A549 (cell line): ENCODE measurements around the gene DLGAP5. TPM values are rescaled to one million over a fixed set of nuclear protein-coding genes. Genes with fewer than 3 reads are reported as not detected.

Experiments
- ATAC-seq, 2 experiments: fragments of 200-7000 bp in 1 of 2; fragments of >200 bp in 1 of 2; cut with Nextera tagmentation in 1 of 2; cut with Tn5 transposase in 1 of 2; 3 replicates each; pipeline versions ENCODE4 v1.8.0 to v1.9.1; 2018 to 2020; ENCODE audit warnings: mild to moderate bottlenecking in 1 of 2, moderate library complexity in 1 of 2
- CTCF ChIA-PET: fragments of 300-600 bp; sonication (Branson Sonifier 250); formaldehyde crosslinking; extraction: SDS; loops from one replicate; lab custom pipeline; 2021; ENCODE audit warnings: antibody characterized with exemption, inconsistent platforms; lab: Yijun Ruan, JAX
- POLR2A ChIA-PET: fragments of 350-600 bp; formaldehyde crosslinking; extraction: SDS; loops from one replicate; lab custom pipeline; 2021; ENCODE audit warnings: antibody characterized with exemption, inconsistent platforms; lab: Yijun Ruan, JAX
- DNase-seq, 2 experiments: peaks; one replicate each; pipeline versions ENCODE4 v3.0.0 to v3.0.0-alpha.2; 2011 to 2016; ENCODE audit warnings: low read depth in 1 of 2, low spot score in 1 of 2
- FAIRE-seq: peaks from 2 replicates; lab custom pipeline; 2011; peaks lifted over from hg19 to GRCh38; lab: Jason Lieb, UNC
- H3K27ac ChIP-seq, 2 experiments: fragments of >200 bp; sonication (Bioruptor Twin); formaldehyde crosslinking; 3 replicates each; pipeline ENCODE4 v1.5.1; 2016 to 2017
- H3K4me1 ChIP-seq: fragments of >200 bp; sonication (Bioruptor Twin); formaldehyde crosslinking; 3 replicates; pipeline ENCODE4 v1.6.1; 2016
- H3K4me2 ChIP-seq: fragments of >200 bp; sonication (Bioruptor Twin); formaldehyde crosslinking; 3 replicates; pipeline ENCODE4 v1.6.1; 2016
- H3K4me3 ChIP-seq: fragments of >200 bp; sonication (Bioruptor Twin); formaldehyde crosslinking; 3 replicates; pipeline ENCODE4 v1.5.1; 2016
- H3K9me3 ChIP-seq: fragments of >200 bp; sonication (Bioruptor Twin); formaldehyde crosslinking; 3 replicates; pipeline ENCODE4 v1.6.1; 2016
- CBX2 ChIP-seq: fragments of 200-600 bp; sonication (generic); IDR thresholded peaks from 2 replicates; pipeline ENCODE4 v1.6.1; 2016; ENCODE audit warnings: low read depth, mild to moderate bottlenecking, borderline replicate concordance
- CTCF ChIP-seq: fragments of >200 bp; sonication (Bioruptor Twin); formaldehyde crosslinking; IDR thresholded peaks from 3 replicates; pipeline ENCODE4 v1.5.1; 2016
- EP300 ChIP-seq, 2 experiments: fragments of >200 bp; sonication (Bioruptor Twin); formaldehyde crosslinking; IDR thresholded peaks; 2 replicates in 1 of 2; 3 replicates in 1 of 2; pipeline ENCODE4 v1.6.1; 2016 to 2017
- FOSB ChIP-seq: fragments of 250-450 bp; sonication (Bioruptor Pico); IDR thresholded peaks from 2 replicates; pipeline ENCODE4 v1.5.0; 2020; ENCODE audit warnings: mild to moderate bottlenecking, moderate library complexity
- HMGXB4 ChIP-seq: fragments of 250-450 bp; sonication (Bioruptor Pico); IDR thresholded peaks from 2 replicates; pipeline ENCODE4 v1.5.0; 2021; ENCODE audit warnings: mild to moderate bottlenecking, moderate library complexity, borderline replicate concordance
- HOXA7 ChIP-seq: fragments of 250-450 bp; sonication (Bioruptor Pico); IDR thresholded peaks from 2 replicates; pipeline ENCODE4 v1.5.0; 2020; ENCODE audit warnings: mild to moderate bottlenecking, moderate library complexity
- HOXB13 ChIP-seq: fragments of 250-450 bp; sonication (Bioruptor Pico); IDR thresholded peaks from 2 replicates; pipeline ENCODE4 v1.5.0; 2020; ENCODE audit warnings: low read depth, mild to moderate bottlenecking, moderate library complexity
- JUN ChIP-seq, 2 experiments: fragments of >200 bp; sonication (Bioruptor Twin); formaldehyde crosslinking; IDR thresholded peaks; 2 replicates in 1 of 2; 3 replicates in 1 of 2; pipeline ENCODE4 v1.6.1; 2016 to 2017
- MAZ ChIP-seq: fragments of 150-350 bp; IDR thresholded peaks from 2 replicates; pipeline ENCODE4 v1.6.1; 2014; ENCODE audit warnings: antibody characterized with exemption, low read depth, low read length, borderline replicate concordance
- MYC ChIP-seq: IDR thresholded peaks from 2 replicates; pipeline ENCODE4 v1.6.1; 2012; ENCODE audit warnings: mild to moderate bottlenecking, inconsistent platforms, low read length, improper control_type of control experiment, borderline replicate concordance
- POLR2AphosphoS2 ChIP-seq: conservative IDR thresholded peaks from 2 replicates; pipeline ENCODE4 v1.6.1; 2012; ENCODE audit warnings: low read length, improper control_type of control experiment, inconsistent platforms
- RARB ChIP-seq: fragments of 250-450 bp; sonication (Bioruptor Pico); IDR thresholded peaks from 2 replicates; pipeline ENCODE4 v1.8.0; 2021; ENCODE audit warnings: mild to moderate bottlenecking, moderate library complexity
- RFX5 ChIP-seq: fragments of 450-650 bp; IDR thresholded peaks from 2 replicates; pipeline ENCODE4 v1.7.1; 2014; ENCODE audit warnings: antibody characterized with exemption, mild to moderate bottlenecking, moderate library complexity
- SMC3 ChIP-seq: fragments of >200 bp; sonication (Bioruptor Twin); formaldehyde crosslinking; IDR thresholded peaks from 3 replicates; pipeline ENCODE4 v1.6.1; 2018; ENCODE audit warnings: inconsistent platforms
- TP53 ChIP-seq: fragments of 250-450 bp; sonication (Bioruptor Pico); IDR thresholded peaks from 2 replicates; pipeline ENCODE4 v1.5.0; 2021; ENCODE audit warnings: mild to moderate bottlenecking, moderate library complexity
- ZSCAN20 ChIP-seq: fragments of 250-450 bp; sonication (Bioruptor Pico); IDR thresholded peaks from 2 replicates; pipeline ENCODE4 v1.8.0; 2022; ENCODE audit warnings: mild to moderate bottlenecking, moderate library complexity
- WGBS: methylation state at CpG from one replicate; pipeline ENCODE4 v1.1.6; 2017; ENCODE audit errors: missing lambda C conversion rate; 5-methylcytosine and 5-hydroxymethylcytosine counted together
- polyA plus RNA-seq, 4 experiments: library from polyadenylated mRNA; depleted of rRNA in 3 of 4; stranded (reverse); fragments of >200 nt; fragmentation: RNase III in 1 of 4; extraction: RNeasy Plus Mini Kit Qiagen cat#74134 plus additional on column Dnase treatment in 1 of 4; gene quantifications; 2 replicates in 3 of 4; 3 replicates in 1 of 4; pipeline ENCODE4 v1.2.3, GENCODE V29; 2011 to 2017
- TF ChIP-seq, protein P1 (sequence below): fragments of 200-600 bp; sonication (generic); IDR thresholded peaks from 2 replicates; pipeline ENCODE4 v1.6.1; 2016; ENCODE audit warnings: antibody characterized with exemption, mild to moderate bottlenecking, moderate library complexity
- TF ChIP-seq, protein P2 (sequence below): IDR thresholded peaks from 2 replicates; pipeline ENCODE4 v1.6.1; 2012

DLGAP5 gene
- polyA plus RNA-seq, 2 of the 4 experiments (the other 2 are of a cell fraction), result 46.1 to 46.6 TPM

DNA sequence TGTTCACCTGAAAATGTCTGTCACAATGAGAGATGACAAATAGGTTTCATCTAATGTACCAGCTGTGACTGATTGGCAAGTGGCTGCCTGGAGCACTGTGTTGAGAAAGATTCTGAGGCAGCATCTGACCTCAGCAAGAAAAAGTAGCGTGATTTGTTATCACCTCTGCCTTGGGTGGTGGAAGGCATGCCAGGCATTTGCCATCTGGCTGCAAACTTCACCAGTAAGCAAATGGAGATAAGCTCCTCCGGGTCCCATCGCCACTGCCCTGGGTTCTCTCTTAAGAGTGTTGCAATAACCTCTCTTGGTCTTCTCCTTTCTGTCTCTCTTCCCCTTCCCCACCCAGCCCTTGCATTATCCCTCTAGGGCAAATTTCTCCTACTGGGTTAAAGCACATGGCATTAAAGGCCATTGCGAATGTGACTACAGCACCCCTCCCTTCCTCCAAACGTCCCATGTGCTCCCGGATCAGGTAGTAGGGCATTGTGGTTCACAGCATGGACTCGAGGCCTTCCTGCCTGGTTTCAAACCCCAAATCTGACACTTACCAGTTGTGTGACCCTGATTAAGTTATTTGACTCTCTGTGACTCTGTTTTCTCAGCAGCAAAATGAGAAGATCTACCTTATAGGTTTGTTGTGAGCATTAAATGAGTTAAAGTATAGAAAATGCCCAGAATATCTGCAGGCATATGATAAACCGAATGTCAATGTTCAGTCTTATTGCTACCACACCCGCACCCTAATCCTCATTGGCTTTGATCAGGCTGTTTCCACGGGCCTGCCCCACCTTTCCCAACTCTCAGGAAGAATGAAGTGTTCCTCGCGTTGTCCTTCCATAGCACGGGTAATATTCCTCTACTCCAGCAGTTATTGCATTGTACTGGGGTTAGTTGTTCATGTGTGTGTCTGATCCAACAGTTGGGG, 70.6 kb downstream of the DLGAP5 start:
- 71% methylated on average over 13 of the region's 13 CpGs for WGBS
- CTCF ChIA-PET, result no interaction called here
- ATAC-seq (no peak), DNase-seq (no peak), FAIRE-seq (no peak)
- POLR2A ChIA-PET, result no interaction called here
- peaks cover 13% of the 10 kb centered on the region; the same call in 2 of the 3 replicates for H3K4me1 ChIP-seq
- H3K27ac ChIP-seq, result no peak overlapping the region
- TF ChIP-seq MYC (no peak), SMC3 (no peak), ZSCAN20 (CRISPR knock-in tag) (no peak), RARB (no peak), HOXA7 (CRISPR knock-in tag) (no peak), JUN (IDR thresholded peaks at IDR 0.05) (no peak), RFX5 (no peak), FOSB (no peak), HOXB13 (no peak), EP300 (IDR thresholded peaks at IDR 0.05) (no peak), TP53 (no peak), CTCF (no peak), POLR2AphosphoS2 (no peak), HMGXB4 (CRISPR knock-in tag) (no peak), CBX2 (no peak), MAZ (no peak)
- TF ChIP-seq, protein P1, sequence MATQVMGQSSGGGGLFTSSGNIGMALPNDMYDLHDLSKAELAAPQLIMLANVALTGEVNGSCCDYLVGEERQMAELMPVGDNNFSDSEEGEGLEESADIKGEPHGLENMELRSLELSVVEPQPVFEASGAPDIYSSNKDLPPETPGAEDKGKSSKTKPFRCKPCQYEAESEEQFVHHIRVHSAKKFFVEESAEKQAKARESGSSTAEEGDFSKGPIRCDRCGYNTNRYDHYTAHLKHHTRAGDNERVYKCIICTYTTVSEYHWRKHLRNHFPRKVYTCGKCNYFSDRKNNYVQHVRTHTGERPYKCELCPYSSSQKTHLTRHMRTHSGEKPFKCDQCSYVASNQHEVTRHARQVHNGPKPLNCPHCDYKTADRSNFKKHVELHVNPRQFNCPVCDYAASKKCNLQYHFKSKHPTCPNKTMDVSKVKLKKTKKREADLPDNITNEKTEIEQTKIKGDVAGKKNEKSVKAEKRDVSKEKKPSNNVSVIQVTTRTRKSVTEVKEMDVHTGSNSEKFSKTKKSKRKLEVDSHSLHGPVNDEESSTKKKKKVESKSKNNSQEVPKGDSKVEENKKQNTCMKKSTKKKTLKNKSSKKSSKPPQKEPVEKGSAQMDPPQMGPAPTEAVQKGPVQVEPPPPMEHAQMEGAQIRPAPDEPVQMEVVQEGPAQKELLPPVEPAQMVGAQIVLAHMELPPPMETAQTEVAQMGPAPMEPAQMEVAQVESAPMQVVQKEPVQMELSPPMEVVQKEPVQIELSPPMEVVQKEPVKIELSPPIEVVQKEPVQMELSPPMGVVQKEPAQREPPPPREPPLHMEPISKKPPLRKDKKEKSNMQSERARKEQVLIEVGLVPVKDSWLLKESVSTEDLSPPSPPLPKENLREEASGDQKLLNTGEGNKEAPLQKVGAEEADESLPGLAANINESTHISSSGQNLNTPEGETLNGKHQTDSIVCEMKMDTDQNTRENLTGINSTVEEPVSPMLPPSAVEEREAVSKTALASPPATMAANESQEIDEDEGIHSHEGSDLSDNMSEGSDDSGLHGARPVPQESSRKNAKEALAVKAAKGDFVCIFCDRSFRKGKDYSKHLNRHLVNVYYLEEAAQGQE, result no peak
- TF ChIP-seq, protein P2, sequence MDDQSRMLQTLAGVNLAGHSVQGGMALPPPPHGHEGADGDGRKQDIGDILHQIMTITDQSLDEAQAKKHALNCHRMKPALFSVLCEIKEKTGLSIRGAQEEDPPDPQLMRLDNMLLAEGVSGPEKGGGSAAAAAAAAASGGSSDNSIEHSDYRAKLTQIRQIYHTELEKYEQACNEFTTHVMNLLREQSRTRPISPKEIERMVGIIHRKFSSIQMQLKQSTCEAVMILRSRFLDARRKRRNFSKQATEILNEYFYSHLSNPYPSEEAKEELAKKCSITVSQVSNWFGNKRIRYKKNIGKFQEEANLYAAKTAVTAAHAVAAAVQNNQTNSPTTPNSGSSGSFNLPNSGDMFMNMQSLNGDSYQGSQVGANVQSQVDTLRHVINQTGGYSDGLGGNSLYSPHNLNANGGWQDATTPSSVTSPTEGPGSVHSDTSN, result no peak
- no peak overlapping the region for H3K4me3 ChIP-seq
- H3K9me3 ChIP-seq, result no peaks in the 10 kb centered on the region
- H3K4me2 ChIP-seq, result no peak overlapping the region
